Nephron (organoid): ENCODE results near the gene AMZ2.

Source experiments
- H3K27ac Mint-ChIP-seq, 3 experiments: 2 replicates each; pipeline ENCODE4 v1.8.0; 2020; ENCODE audit warnings: mixed read lengths in 3 of 3, mild to moderate bottlenecking in 2 of 3, moderate library complexity in 1 of 3
- H3K27me3 Mint-ChIP-seq: 2 replicates; pipeline ENCODE4 v1.8.0; 2021; ENCODE audit warnings: low read depth, mild to moderate bottlenecking, moderate library complexity, mixed read lengths
- H3K36me3 Mint-ChIP-seq: 2 replicates; pipeline ENCODE4 v1.8.0; 2020; ENCODE audit warnings: low read depth, mixed read lengths
- H3K4me1 Mint-ChIP-seq: 2 replicates; pipeline ENCODE4 v1.8.0; 2020; ENCODE audit warnings: mixed read lengths
- H3K4me3 Mint-ChIP-seq, 3 experiments: 2 replicates each; pipeline ENCODE4 v1.8.0; 2020; ENCODE audit warnings: mild to moderate bottlenecking in 3 of 3, mixed read lengths in 3 of 3, moderate library complexity in 2 of 3
- H3K9me3 Mint-ChIP-seq: 2 replicates; pipeline ENCODE4 v1.8.0; 2020; ENCODE audit warnings: mixed read lengths
- CTCF ChIP-seq, 3 experiments: fragments of 200-600 bp; sonication (generic); IDR thresholded peaks; one replicate each; pipeline ENCODE4 v1.5.0; 2021; ENCODE audit warnings: antibody characterized with exemption in 3 of 3; ENCODE audit not compliant: unreplicated experiment in 3 of 3

The AMZ2 gene

GRCh38 chr17:68301438-68301959 is 53.7 kb downstream of the AMZ2 start:
- H3K9me3 Mint-ChIP-seq, result no peaks in the 10 kb centered on the region
- no peaks in the 10 kb centered on the region for H3K4me1 Mint-ChIP-seq
- no peak for TF ChIP-seq CTCF (IDR thresholded peaks at IDR 0.05; ENCODE audit: unreplicated experiment in 3 of 3)
- H3K27me3 Mint-ChIP-seq, result peaks cover 7% of the 10 kb centered on the region
- no peak overlapping the region for H3K4me3 Mint-ChIP-seq
- no peak overlapping the region for H3K27ac Mint-ChIP-seq
- H3K36me3 Mint-ChIP-seq, result no peaks in the 10 kb centered on the region

GRCh38 chr17:68302066-68302564 is 54.3 kb downstream of the AMZ2 start:
- TF ChIP-seq CTCF (IDR thresholded peaks at IDR 0.05; ENCODE audit: unreplicated experiment in 3 of 3), result no peak
- H3K4me3 Mint-ChIP-seq, result no peak overlapping the region

GRCh38 chr17:68302666-68303065 is 54.8 kb downstream of the AMZ2 start:
- H3K9me3 Mint-ChIP-seq, result no peaks in the 10 kb centered on the region

More at GRCh38 chr17:68302066-68302564, 54.3 kb downstream of the AMZ2 start:
- H3K27ac Mint-ChIP-seq, result no peak overlapping the region
- peaks cover 4% of the 10 kb centered on the region for H3K27me3 Mint-ChIP-seq
- H3K36me3 Mint-ChIP-seq, result no peaks in the 10 kb centered on the region
- H3K9me3 Mint-ChIP-seq, result no peaks in the 10 kb centered on the region
- no peaks in the 10 kb centered on the region for H3K4me1 Mint-ChIP-seq

GRCh38 chr17:68304706-68305105 is 56.9 kb downstream of the AMZ2 start:
- H3K27me3 Mint-ChIP-seq, result peaks cover 7% of the 10 kb centered on the region
- H3K9me3 Mint-ChIP-seq, result no peaks in the 10 kb centered on the region
- no peak for TF ChIP-seq CTCF (IDR thresholded peaks at IDR 0.05; ENCODE audit: unreplicated experiment in 3 of 3)
- peaks cover 3% of the 10 kb centered on the region for H3K36me3 Mint-ChIP-seq
- no peaks in the 10 kb centered on the region for H3K4me1 Mint-ChIP-seq
- no peak overlapping the region for H3K4me3 Mint-ChIP-seq
- H3K27ac Mint-ChIP-seq, result no peak overlapping the region

More at GRCh38 chr17:68302666-68303065, 54.8 kb downstream of the AMZ2 start:
- peaks cover 4% of the 10 kb centered on the region for H3K27me3 Mint-ChIP-seq
- H3K4me1 Mint-ChIP-seq, result no peaks in the 10 kb centered on the region
- H3K36me3 Mint-ChIP-seq, result no peaks in the 10 kb centered on the region
- H3K27ac Mint-ChIP-seq, result no peak overlapping the region
- no peak for TF ChIP-seq CTCF (IDR thresholded peaks at IDR 0.05; ENCODE audit: unreplicated experiment in 3 of 3)
- H3K4me3 Mint-ChIP-seq, result no peak overlapping the region

DNA sequence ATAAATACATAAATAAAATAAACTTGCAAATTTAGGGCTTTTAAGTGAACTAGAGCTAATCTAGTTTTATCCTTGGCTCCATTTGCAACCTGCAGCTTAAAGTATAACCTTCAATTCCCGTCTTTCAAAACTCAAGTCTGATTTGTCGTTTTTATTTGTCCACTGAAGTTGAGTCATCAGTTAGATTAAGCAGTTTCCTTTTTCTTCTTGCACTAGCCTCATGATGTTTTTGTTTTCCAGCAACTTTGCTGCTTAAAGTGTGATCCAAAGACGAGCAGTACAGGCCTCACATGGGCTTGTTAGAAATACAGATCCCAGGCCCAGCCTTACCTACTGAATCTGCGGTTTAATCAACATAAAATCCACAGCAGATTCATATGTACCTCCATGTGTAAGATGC is 57.3 kb downstream of the AMZ2 start:
- TF ChIP-seq CTCF (IDR thresholded peaks at IDR 0.05; ENCODE audit: unreplicated experiment in 3 of 3), result no peak
- H3K36me3 Mint-ChIP-seq, result peaks cover 3% of the 10 kb centered on the region
- no peaks in the 10 kb centered on the region for H3K9me3 Mint-ChIP-seq
- peaks cover 7% of the 10 kb centered on the region for H3K27me3 Mint-ChIP-seq
- H3K4me3 Mint-ChIP-seq, result no peak overlapping the region
- no peaks in the 10 kb centered on the region for H3K4me1 Mint-ChIP-seq
- no peak overlapping the region for H3K27ac Mint-ChIP-seq
